Islet precursor cell (in vitro differentiated cells): ENCODE measurements around the gene METRN.
A peak's percentile ranks its signal among the peaks of the same experiment; 100 is the strongest.
"Not testable (repeated sequence)": the region's sequence is repeated elsewhere in the genome, so short reads cannot be mapped to it uniquely, and the experiment has no call there.

ENCODE experiments used
- DNase-seq: peaks from one replicate; pipeline ENCODE4 v3.0.0-alpha.2; 2018

The METRN gene

GRCh38 chr16:739560-740458 is 24.9 kb downstream of the METRN start:
- no peak for DNase-seq

GRCh38 chr16:740459-740763 is 25.5 kb downstream of the METRN start:
- no peak for DNase-seq

- DNase-seq, result peak; percentile 93
Observed at GRCh38 chr16:740764-741505, 26.0 kb downstream of the METRN start, which contains the start of gene CIAO3. Gene CIAO3, minus strand, starts transcription at chr16:740997. Its CDS starts 12 bp downstream, at chr16:740985.

GRCh38 chr16:741986-742629 is 27.2 kb downstream of the METRN start:
- DNase-seq, result no peak

- DNase-seq, result not testable (repeated sequence)
Observed at GRCh38 chr16:742894-743293, 28.0 kb downstream of the METRN start.

GRCh38 chr16:743794-744500 is 29.0 kb downstream of the METRN start:
- DNase-seq, result no peak

- DNase-seq, result peak; percentile 84
Observed at GRCh38 chr16:745739-746138, 30.8 kb downstream of the METRN start.

GRCh38 chr16:746637-747036 is 31.7 kb downstream of the METRN start:
- no peak for DNase-seq

- no peak for DNase-seq
Observed at GRCh38 chr16:747978-748746, 33.2 kb downstream of the METRN start.

GRCh38 chr16:749010-749409 is 34.1 kb downstream of the METRN start:
- no peak for DNase-seq

GRCh38 chr16:750485-750884 is 35.6 kb downstream of the METRN start:
- no peak for DNase-seq

GRCh38 chr16:751152-752006 is 36.5 kb downstream of the METRN start:
- no peak for DNase-seq

- no peak for DNase-seq
Observed at GRCh38 chr16:752007-752312, 37.0 kb downstream of the METRN start.

- not testable (repeated sequence) for DNase-seq
Observed at GRCh38 chr16:754121-754607, 39.2 kb downstream of the METRN start.

- DNase-seq, result no peak
Observed at GRCh38 chr16:754656-755055, 39.7 kb downstream of the METRN start.

GRCh38 chr16:756428-756827 is 41.5 kb downstream of the METRN start:
- no peak for DNase-seq

- peak; percentile 65 for DNase-seq
Observed at GRCh38 chr16:759110-759910, 44.4 kb downstream of the METRN start.

- DNase-seq, result no peak
Observed at GRCh38 chr16:760065-760464, 45.1 kb downstream of the METRN start.

GRCh38 chr16:760545-761343 is 45.8 kb downstream of the METRN start, which contains the start of gene MSLN:
Gene MSLN, plus strand, starts transcription at chr16:760734. Its CDS starts 1,947 bp downstream, at chr16:762681.
- no peak for DNase-seq
